SJSA1 (cell line): ENCODE measurements around the gene JARID2. TPM values are rescaled to one million over a fixed set of nuclear protein-coding genes. Genes with fewer than 3 reads are reported as not detected.

Experiments used
- DNase-seq, 2 experiments: peaks; one replicate each; pipeline ENCODE4 v3.0.0-alpha.2; 2015 to 2020; ENCODE audit warnings: low spot score in 2 of 2, low read depth in 1 of 2
- H3K27ac ChIP-seq: fragments of 250-450 bp; sonication (Bioruptor Pico); 2 replicates; pipeline ENCODE4 v1.5.1; 2020; ENCODE audit warnings: mild to moderate bottlenecking, moderate library complexity
- H3K27me3 ChIP-seq: fragments of 250-450 bp; sonication (Bioruptor Pico); replicated peaks from 2 replicates; pipeline ENCODE4 v1.5.1; 2020; ENCODE audit warnings: mild to moderate bottlenecking, moderate library complexity
- H3K36me3 ChIP-seq: fragments of 250-450 bp; sonication (Bioruptor Pico); 2 replicates; pipeline ENCODE4 v1.5.1; 2020; ENCODE audit warnings: mild to moderate bottlenecking
- H3K4me1 ChIP-seq: fragments of 250-450 bp; sonication (Bioruptor Pico); replicated peaks from 2 replicates; pipeline ENCODE4 v1.6.1; 2021; ENCODE audit warnings: mild to moderate bottlenecking
- H3K4me3 ChIP-seq: fragments of 250-450 bp; sonication (Bioruptor Pico); 2 replicates; pipeline ENCODE4 v1.5.1; 2020; ENCODE audit warnings: mild to moderate bottlenecking
- H3K9me3 ChIP-seq: fragments of 250-450 bp; sonication (Bioruptor Pico); replicated peaks from 2 replicates; pipeline ENCODE4 v1.5.1; 2020; ENCODE audit warnings: mild to moderate bottlenecking
- total RNA-seq: library from RNA; depleted of rRNA; stranded (reverse); fragments of >200 nt; shearing (Covaris generic); gene quantifications from 2 replicates; pipeline ENCODE4 v1.2.3, GENCODE V29; 2014

JARID2 gene
- total RNA-seq, 1 experiment from 2014 or later, result 7.0 TPM

- no peak for DNase-seq
- no peak overlapping the region for H3K4me3 ChIP-seq
- H3K4me1 ChIP-seq, result peaks cover 19% of the 10 kb centered on the region
- H3K36me3 ChIP-seq, result peaks cover 33% of the 10 kb centered on the region
- no peak overlapping the region for H3K27ac ChIP-seq
- H3K27me3 ChIP-seq, result no peaks in the 10 kb centered on the region
- no peaks in the 10 kb centered on the region for H3K9me3 ChIP-seq
Observed at GRCh38 chr6:15513131-15513771, 267.4 kb downstream of the JARID2 start.

DNA sequence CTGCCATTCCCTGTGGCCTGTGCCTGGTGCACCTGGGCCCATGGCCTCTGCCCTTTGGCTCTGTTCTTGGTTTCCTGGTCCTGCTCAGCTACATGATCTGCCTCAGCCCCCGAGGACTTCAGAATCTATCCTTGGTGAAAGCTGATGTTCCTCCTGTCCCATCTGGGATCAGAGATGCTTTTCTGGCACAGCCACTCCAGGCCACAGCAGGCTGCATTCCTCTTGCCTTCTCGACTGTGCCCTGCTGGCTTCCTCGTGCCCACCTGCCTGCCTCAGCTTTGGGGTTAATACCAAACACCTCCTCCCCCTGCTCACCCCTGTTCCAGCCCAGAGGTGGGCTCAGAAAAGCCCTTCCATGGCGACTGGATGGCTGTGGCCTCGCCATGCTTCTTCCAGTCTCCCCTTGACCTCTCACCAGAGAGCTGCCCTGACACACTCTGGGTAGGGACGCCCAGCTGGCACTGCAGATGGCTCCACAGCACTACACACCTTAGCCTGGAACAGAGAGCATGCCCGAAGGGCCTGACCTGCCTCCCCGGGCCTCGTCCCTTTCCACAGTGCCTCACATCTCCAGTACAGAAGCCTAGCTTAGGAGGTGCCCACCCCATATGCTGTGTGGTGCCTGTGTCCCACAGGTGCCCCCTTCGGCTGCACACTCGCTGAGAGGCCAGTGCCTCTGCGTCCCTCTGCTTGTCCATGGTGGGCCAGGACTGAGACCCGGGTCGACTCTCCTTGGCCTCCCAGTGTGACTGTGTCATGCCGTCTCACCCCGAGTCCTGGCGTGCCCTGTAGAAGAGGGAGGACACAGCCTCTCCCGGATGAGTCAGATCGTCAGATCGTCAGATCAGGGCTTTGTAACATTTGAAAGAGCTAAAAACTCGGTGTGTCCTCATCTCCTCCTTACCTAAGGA is 268.2 kb downstream of the JARID2 start:
- peaks cover 36% of the 10 kb centered on the region for H3K36me3 ChIP-seq
- peaks cover 12% of the 10 kb centered on the region for H3K4me1 ChIP-seq
- H3K27me3 ChIP-seq, result no peaks in the 10 kb centered on the region
- no peak overlapping the region for H3K27ac ChIP-seq
- no peaks in the 10 kb centered on the region for H3K9me3 ChIP-seq
- DNase-seq, result no peak
- H3K4me3 ChIP-seq, result no peak overlapping the region

DNA sequence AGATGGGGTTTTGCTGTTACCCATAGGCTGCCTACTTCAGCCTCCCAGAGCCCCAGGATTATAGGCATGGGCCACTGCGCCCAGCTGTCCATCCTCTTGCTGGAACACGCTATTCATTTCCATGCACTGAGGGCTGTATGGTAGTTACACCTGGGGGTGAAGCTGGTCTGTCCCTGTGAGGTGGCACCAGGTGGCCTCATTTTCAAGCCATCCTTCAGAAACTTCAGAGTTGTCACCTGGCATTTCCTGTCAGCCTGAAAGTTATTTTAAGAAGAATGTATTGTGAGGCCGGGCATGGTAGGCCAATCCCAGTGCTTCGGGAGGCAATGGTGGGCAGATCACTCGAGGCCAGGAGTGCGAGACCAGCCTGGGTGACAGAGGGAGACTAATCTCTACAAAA is 269.4 kb downstream of the JARID2 start:
- Histone ChIP-seq H3K36me3 (peaks cover 44% of the 10 kb centered on the region), H3K27me3 (no peaks in the 10 kb centered on the region), H3K4me1 (peaks cover under 1% of the 10 kb centered on the region), H3K9me3 (no peaks in the 10 kb centered on the region), H3K4me3 (no peak overlapping the region), H3K27ac (no peak overlapping the region)
- DNase-seq, result no peak

DNA sequence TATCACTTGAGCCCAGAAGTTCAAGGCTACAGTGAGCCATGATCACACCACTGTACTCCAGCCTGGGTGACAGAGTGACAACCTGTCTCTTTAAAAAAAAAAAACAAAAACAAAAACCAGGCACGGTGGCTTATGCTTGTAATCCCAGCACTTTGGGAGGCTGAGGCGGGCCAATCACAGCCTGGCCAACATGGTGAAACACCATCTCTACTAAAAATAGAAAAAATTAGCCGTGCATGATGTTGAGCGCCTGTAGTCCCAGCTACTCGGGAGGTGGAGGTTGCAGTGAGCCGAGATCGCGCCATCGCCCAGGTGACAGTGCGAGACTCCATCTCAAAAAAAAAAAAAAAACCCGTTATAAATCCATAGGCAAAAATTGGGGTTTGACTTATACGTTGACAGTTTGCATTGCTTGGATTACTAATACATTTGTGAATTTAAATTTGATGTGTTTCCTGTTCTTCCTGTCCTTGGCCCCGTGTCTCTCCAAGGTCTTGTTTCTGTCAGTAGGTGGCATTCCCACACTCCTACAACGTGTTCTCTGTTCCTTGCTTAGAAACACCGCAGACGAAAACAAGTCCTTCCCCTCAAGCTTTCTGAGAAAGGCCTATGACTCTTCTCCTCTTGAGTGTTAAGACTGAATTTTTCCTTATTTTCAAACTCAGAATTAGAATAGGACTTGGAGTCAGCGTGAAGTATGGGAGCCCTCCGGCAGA is 269.9 kb downstream of the JARID2 start:
- H3K27ac ChIP-seq, result no peak overlapping the region
- no peaks in the 10 kb centered on the region for H3K27me3 ChIP-seq
- H3K36me3 ChIP-seq, result peaks cover 44% of the 10 kb centered on the region
- H3K9me3 ChIP-seq, result no peaks in the 10 kb centered on the region
- no peak for DNase-seq
- no peaks in the 10 kb centered on the region for H3K4me1 ChIP-seq
- no peak overlapping the region for H3K4me3 ChIP-seq

GRCh38 chr6:15516378-15516777 is 270.5 kb downstream of the JARID2 start:
- Histone ChIP-seq H3K36me3 (peaks cover 44% of the 10 kb centered on the region), H3K27ac (no peak overlapping the region), H3K27me3 (no peaks in the 10 kb centered on the region), H3K4me3 (no peak overlapping the region), H3K4me1 (no peaks in the 10 kb centered on the region), H3K9me3 (no peaks in the 10 kb centered on the region)
- DNase-seq, result no peak

- Histone ChIP-seq H3K27ac (no peak overlapping the region), H3K9me3 (no peaks in the 10 kb centered on the region), H3K4me3 (no peak overlapping the region), H3K4me1 (no peaks in the 10 kb centered on the region), H3K27me3 (no peaks in the 10 kb centered on the region), H3K36me3 (peaks cover 41% of the 10 kb centered on the region)
- no peak for DNase-seq
Observed at GRCh38 chr6:15516923-15517560, 271.2 kb downstream of the JARID2 start.

- Histone ChIP-seq H3K4me3 (no peak overlapping the region), H3K36me3 (peaks cover 43% of the 10 kb centered on the region), H3K27me3 (no peaks in the 10 kb centered on the region), H3K4me1 (no peaks in the 10 kb centered on the region), H3K9me3 (no peaks in the 10 kb centered on the region), H3K27ac (no peak overlapping the region)
- DNase-seq, result no peak
Observed at GRCh38 chr6:15517600-15517999, 271.7 kb downstream of the JARID2 start.

DNA sequence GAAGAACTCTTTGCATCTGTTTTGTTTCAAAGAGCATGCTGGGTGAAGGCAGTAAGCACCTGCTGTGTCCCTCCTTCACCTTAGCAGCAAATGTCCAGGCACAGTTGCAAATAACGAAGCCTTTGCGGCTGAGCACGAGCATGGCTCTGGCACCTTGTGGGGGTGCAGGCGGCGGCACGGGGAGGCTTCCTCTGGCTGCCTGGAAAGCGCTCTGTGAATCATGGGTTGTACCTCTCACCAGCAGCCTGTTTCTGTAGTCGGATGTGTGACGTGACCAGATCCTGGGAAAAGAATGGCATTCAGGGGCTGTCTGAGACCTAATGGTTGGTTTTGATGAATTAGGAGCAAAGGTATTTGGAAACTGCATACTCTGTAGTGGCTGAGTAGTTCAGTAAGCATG is 272.2 kb downstream of the JARID2 start:
- H3K4me3 ChIP-seq, result no peak overlapping the region
- H3K36me3 ChIP-seq, result peaks cover 44% of the 10 kb centered on the region
- H3K27me3 ChIP-seq, result no peaks in the 10 kb centered on the region
- H3K9me3 ChIP-seq, result no peaks in the 10 kb centered on the region
- H3K4me1 ChIP-seq, result no peaks in the 10 kb centered on the region
- no peak overlapping the region for H3K27ac ChIP-seq
- no peak for DNase-seq

DNA sequence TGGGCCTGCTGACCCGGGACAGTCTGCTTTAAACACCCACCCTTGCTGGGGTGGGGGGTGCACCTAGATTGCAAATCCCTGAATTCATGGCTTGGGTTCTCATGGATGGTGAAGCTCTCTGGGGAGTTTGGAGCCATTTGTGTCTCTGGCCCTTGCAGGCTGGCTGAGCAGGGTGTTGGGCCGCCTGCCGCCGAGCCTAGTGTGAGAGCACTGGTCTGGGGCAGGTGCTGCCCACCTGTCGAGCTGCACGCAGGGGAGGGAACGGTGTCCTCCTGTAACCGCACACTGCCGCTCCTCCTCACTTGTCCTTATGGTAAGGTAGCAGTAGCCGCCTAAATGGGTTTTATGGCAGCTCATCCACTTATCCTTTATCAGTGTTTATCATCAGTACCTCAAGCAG is 273.0 kb downstream of the JARID2 start:
- no peaks in the 10 kb centered on the region for H3K4me1 ChIP-seq
- DNase-seq, result no peak
- no peak overlapping the region for H3K27ac ChIP-seq
- peaks cover 39% of the 10 kb centered on the region for H3K36me3 ChIP-seq
- H3K9me3 ChIP-seq, result no peaks in the 10 kb centered on the region
- no peak overlapping the region for H3K4me3 ChIP-seq
- no peaks in the 10 kb centered on the region for H3K27me3 ChIP-seq

GRCh38 chr6:15519681-15520080 is 273.8 kb downstream of the JARID2 start:
- Histone ChIP-seq H3K36me3 (peaks cover 39% of the 10 kb centered on the region), H3K27ac (no peak overlapping the region), H3K9me3 (no peaks in the 10 kb centered on the region), H3K4me1 (no peaks in the 10 kb centered on the region), H3K4me3 (no peak overlapping the region), H3K27me3 (no peaks in the 10 kb centered on the region)
- DNase-seq, result no peak

DNA sequence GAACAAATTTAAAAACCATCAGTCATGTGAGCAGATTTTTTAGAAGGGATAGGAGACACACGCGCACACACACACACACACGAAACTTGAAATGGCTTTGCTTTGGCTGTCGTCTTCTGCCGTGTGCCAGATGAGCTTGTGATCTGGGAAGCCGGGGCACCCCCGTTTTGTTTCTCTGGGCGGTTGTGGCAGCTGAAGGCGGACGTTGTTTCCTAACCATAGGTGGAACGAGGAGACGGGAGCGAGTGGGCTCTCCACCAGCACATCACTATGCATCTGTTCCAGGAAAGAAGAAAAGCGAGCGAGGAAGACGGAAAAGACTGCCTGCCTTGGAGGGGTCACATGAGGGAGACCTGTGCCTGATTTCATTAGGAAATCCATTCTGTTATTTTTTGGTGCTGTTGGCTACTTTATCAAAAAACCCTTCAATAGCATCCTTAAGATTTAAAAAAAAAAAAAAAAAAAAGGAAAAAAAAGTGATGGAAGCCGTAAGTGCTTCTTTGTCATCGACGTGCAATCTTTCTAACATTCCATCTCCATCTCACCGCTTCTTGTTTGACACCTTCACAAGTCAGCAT is 274.8 kb downstream of the JARID2 start:
- H3K36me3 ChIP-seq, result peaks cover 39% of the 10 kb centered on the region
- H3K4me3 ChIP-seq, result no peak overlapping the region

GRCh38 chr6:15521582-15521981 is 275.7 kb downstream of the JARID2 start:
- peaks cover 32% of the 10 kb centered on the region for H3K36me3 ChIP-seq
- DNase-seq, result no peak
- H3K4me3 ChIP-seq, result no peak overlapping the region
- H3K27ac ChIP-seq, result no peak overlapping the region
- H3K4me1 ChIP-seq, result no peaks in the 10 kb centered on the region
- H3K27me3 ChIP-seq, result no peaks in the 10 kb centered on the region
- H3K9me3 ChIP-seq, result no peaks in the 10 kb centered on the region

More for the DNA sequence above, 274.8 kb downstream of the JARID2 start:
- H3K27me3 ChIP-seq, result no peaks in the 10 kb centered on the region
- H3K9me3 ChIP-seq, result no peaks in the 10 kb centered on the region
- no peaks in the 10 kb centered on the region for H3K4me1 ChIP-seq
- DNase-seq, result no peak
- no peak overlapping the region for H3K27ac ChIP-seq

- H3K9me3 ChIP-seq, result no peaks in the 10 kb centered on the region
- no peak overlapping the region for H3K27ac ChIP-seq
- H3K4me3 ChIP-seq, result no peak overlapping the region
- no peak for DNase-seq
- no peaks in the 10 kb centered on the region for H3K4me1 ChIP-seq
- peaks cover 29% of the 10 kb centered on the region for H3K36me3 ChIP-seq
- H3K27me3 ChIP-seq, result no peaks in the 10 kb centered on the region
Observed at GRCh38 chr6:15522026-15522425, 276.2 kb downstream of the JARID2 start.
